Panc1 (cell line): ENCODE measurements around the gene ITGA2B. TPM values are rescaled to one million over a fixed set of nuclear protein-coding genes. Genes with fewer than 3 reads are reported as not detected.

Experiments used
- ATAC-seq: fragments of 200-7000 bp; cut with Tn5 transposase; 2 replicates; pipeline ENCODE4 v1.9.1; 2020; ENCODE audit warnings: mild to moderate bottlenecking, moderate library complexity
- BruUV-seq: library from RNA; stranded (reverse); fragments of 400-500 nt; replicated peaks from 2 replicates; lab custom pipeline; 2021; lab: Mats Ljungman, UMichigan
- CTCF ChIA-PET: fragments of 300-600 bp; sonication (Branson Sonifier 250); formaldehyde crosslinking; loops from one replicate; lab custom pipeline; 2022; ENCODE audit warnings: antibody characterized with exemption; lab: Charles Lee
- POLR2A ChIA-PET: fragments of 300-600 bp; sonication (Branson Sonifier 250); formaldehyde crosslinking; loops from one replicate; lab custom pipeline; 2022; ENCODE audit warnings: antibody characterized with exemption; lab: Charles Lee
- DNase-seq: peaks from one replicate; pipeline ENCODE4 v3.0.0-alpha.2; 2010; ENCODE audit warnings: low read depth, low spot score
- H3K27ac ChIP-seq: 2 replicates; pipeline ENCODE4 v1.5.1; 2011; ENCODE audit warnings: mild to moderate bottlenecking, low read length, inconsistent platforms
- H3K27me3 ChIP-seq: fragments of 200-500 bp; sonication (Bioruptor generic); 2 replicates; pipeline ENCODE4 v1.6.0; 2014; ENCODE audit warnings: low read length, inconsistent platforms; ENCODE audit not compliant: control insufficient read depth, insufficient read depth
- H3K36me3 ChIP-seq: fragments of 200-500 bp; sonication (Bioruptor generic); 2 replicates; pipeline ENCODE4 v1.5.1; 2014; ENCODE audit warnings: inconsistent platforms, mild to moderate bottlenecking, low read length, moderate library complexity; ENCODE audit not compliant: control insufficient read depth, insufficient read depth
- H3K4me1 ChIP-seq: 2 replicates; pipeline ENCODE4 v1.5.1; 2011; ENCODE audit warnings: inconsistent platforms, mild to moderate bottlenecking, low read length, moderate library complexity; ENCODE audit not compliant: control insufficient read depth, insufficient read depth
- H3K4me3 ChIP-seq, 2 experiments: 2 replicates each; pipeline ENCODE4 v1.5.1; 2011 to 2012; ENCODE audit warnings: low read depth in 2 of 2, low read length in 2 of 2, mild to moderate bottlenecking in 2 of 2, inconsistent platforms in 1 of 2, moderate library complexity in 1 of 2
- H3K9me3 ChIP-seq: fragments of 200-500 bp; sonication (Bioruptor generic); 2 replicates; pipeline ENCODE4 v1.5.1; 2014; ENCODE audit warnings: low read depth, mild to moderate bottlenecking, inconsistent platforms, low read length, moderate library complexity; ENCODE audit not compliant: control insufficient read depth, insufficient read depth
- CTCF ChIP-seq: fragments of 450-650 bp; IDR thresholded peaks from 2 replicates; pipeline ENCODE4 v1.5.1; 2017; ENCODE audit warnings: mild to moderate bottlenecking
- POLR2AphosphoS5 ChIP-seq: IDR thresholded peaks from 2 replicates; pipeline ENCODE4 v1.6.1; 2012; ENCODE audit warnings: mild to moderate bottlenecking, low read depth, low read length, moderate library complexity
- REST ChIP-seq, 2 experiments: IDR thresholded peaks; 2 replicates each; pipeline ENCODE4 v1.6.1; 2011 to 2012; ENCODE audit warnings: low read depth in 2 of 2, control low read depth in 1 of 2, low read length in 1 of 2, mild to moderate bottlenecking in 1 of 2, moderate library complexity in 1 of 2; ENCODE audit not compliant: insufficient read depth in 1 of 2
- SIN3A ChIP-seq: IDR thresholded peaks from 2 replicates; pipeline ENCODE4 v1.6.1; 2012; ENCODE audit warnings: low read depth, mild to moderate bottlenecking, low read length, moderate library complexity, borderline replicate concordance; ENCODE audit not compliant: insufficient read depth
- TCF7L2 ChIP-seq: IDR thresholded peaks from 2 replicates; pipeline ENCODE4 v1.6.1; 2011; ENCODE audit warnings: mild to moderate bottlenecking, low read depth, low read length, inconsistent platforms
- in situ Hi-C: cut with HindIII; loops from 2 replicates; pipeline ENCODE4 v1.10.0; 2016; ENCODE audit warnings: low sequenced_read_pairs, low pct_unique_long_range_greater_than_20kb
- intact Hi-C: fragments of 100-400 bp; cut with micrococcal nuclease; formaldehyde crosslinking; loops from one replicate; pipeline ENCODE4 v1.10.0; 2022; ENCODE audit not compliant: unreplicated experiment
- total RNA-seq: library from RNA; stranded (reverse); gene quantifications from one replicate; pipeline ENCODE4 v1.2.1, GENCODE V29; 2021; ENCODE audit not compliant: unreplicated experiment

ITGA2B gene
- total RNA-seq, 1 experiment from 2014 or later = 2.4 TPM

- TF ChIP-seq SIN3A = 0 out of 2 replicates have a peak, but pooled peaks have one; percentile 31
- no peak for TF ChIP-seq REST (IDR thresholded peaks at IDR 0.05; ENCODE audit: insufficient read depth in 1 of 2, low read depth in 2 of 2, low read length in 1 of 2)
- no peak for TF ChIP-seq POLR2AphosphoS5
- peak; percentile 94 for TF ChIP-seq CTCF
- TF ChIP-seq TCF7L2 = no peak
- Histone ChIP-seq H3K36me3 (no peaks in the 10 kb centered on the region), H3K4me1 (peaks cover 6% of the 10 kb centered on the region; the same call in 1 of the 2 replicates), H3K27me3 (no peaks in the 10 kb centered on the region), H3K9me3 (no peaks in the 10 kb centered on the region), H3K27ac (no peak within 1 kb of the TSS), H3K4me3 (peak within 1 kb of the TSS; percentile 58 to 62)
- no TSS peak for BruUV-seq
- CTCF ChIA-PET = interaction anchor here (1.5 kb wide), 1 partner anchor 195 kb away, joined by 4 read pairs; no protein-coding TSS in a partner anchor
- POLR2A ChIA-PET = interaction anchor here (0.5 kb wide), 1 partner anchor 55 kb away, joined by 11 read pairs; the partner anchor contains the start of gene RUNDC3A
- ATAC-seq = peak; percentile 88
- no peak for DNase-seq
- intact Hi-C loops = no loop called here
- in situ Hi-C loops = no loop called here
Observed at GRCh38 chr17:44363613-44364159, 25.8 kb downstream of the ITGA2B start, which contains the start of gene FAM171A2. TSS of gene FAM171A2 (minus strand) at chr17:44363853. CDS start at chr17:44363714, 139 bp downstream.

GRCh38 chr17:44362949-44363612 lies 26.4 kb downstream of the ITGA2B start:
- Histone ChIP-seq H3K4me3 (peak overlapping the region; percentile 58 to 62), H3K36me3 (no peaks in the 10 kb centered on the region), H3K9me3 (no peaks in the 10 kb centered on the region), H3K27ac (no peak overlapping the region), H3K27me3 (no peaks in the 10 kb centered on the region), H3K4me1 (peaks cover 6% of the 10 kb centered on the region; the same call in 1 of the 2 replicates)
- TF ChIP-seq POLR2AphosphoS5 = no peak
- no peak for TF ChIP-seq REST (IDR thresholded peaks at IDR 0.05; ENCODE audit: insufficient read depth in 1 of 2, low read depth in 2 of 2, low read length in 1 of 2)
- no peak for TF ChIP-seq CTCF
- no peak for TF ChIP-seq SIN3A
- TF ChIP-seq TCF7L2 = no peak
- DNase-seq (no peak), ATAC-seq (peak; percentile 66)
- intact Hi-C loops (no loop called here), in situ Hi-C loops (no loop called here)
- POLR2A ChIA-PET = interaction anchor here (0.5 kb wide), 1 partner anchor 55 kb away, joined by 11 read pairs; the partner anchor contains the start of gene RUNDC3A
- BruUV-seq = no TSS peak
- CTCF ChIA-PET = interaction anchor here (1.5 kb wide), 1 partner anchor 195 kb away, joined by 4 read pairs; no protein-coding TSS in a partner anchor
